Measurements from ENCODE around the gene LCE6A.

Gene LCE6A

GRCh38 chr1:152873495-152873894 is 30.8 kb downstream of the LCE6A start:
- no peak for DNase-seq (ENCODE audit: low read depth, low spot score)

DNA sequence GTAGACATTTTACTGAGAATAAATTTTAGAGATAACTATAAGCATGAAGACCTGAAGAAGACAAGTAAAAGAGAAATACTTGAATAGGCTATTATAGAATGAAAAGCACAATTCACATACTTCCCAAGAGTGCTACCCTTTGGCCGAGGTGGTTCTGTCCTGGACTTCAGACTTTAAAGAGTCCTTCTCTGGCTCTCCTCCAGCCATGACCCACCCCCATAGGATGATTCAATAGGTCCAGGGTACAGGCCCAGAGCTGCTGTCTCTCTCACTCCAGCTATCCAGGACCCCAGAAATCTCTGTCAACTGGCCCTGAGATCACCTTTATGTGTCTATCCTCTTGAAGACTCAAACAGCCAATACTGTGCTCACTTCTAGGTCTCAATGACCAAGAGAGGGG is 34.2 kb downstream of the LCE6A start:
- no peak for DNase-seq (ENCODE audit: low read depth, low spot score)

DNA sequence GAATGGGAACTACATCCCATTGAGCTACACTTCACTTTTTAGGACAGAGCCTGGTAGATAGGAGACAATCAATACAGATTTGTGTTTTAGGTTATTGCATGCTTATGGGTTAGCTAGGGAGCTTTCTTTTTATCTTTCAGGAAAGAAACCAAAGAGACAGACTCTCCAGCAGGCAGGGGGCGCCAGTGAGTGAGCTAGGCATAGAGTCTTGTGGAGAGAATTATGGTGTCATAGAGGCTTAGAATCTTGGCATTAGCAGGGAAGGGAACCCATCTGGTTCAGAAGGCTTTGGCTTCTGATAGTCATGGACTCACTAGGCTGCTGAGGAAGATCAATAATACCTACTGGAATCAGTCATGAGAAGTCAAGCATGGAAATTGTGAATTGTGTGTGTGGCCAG is 35.4 kb downstream of the LCE6A start, which contains the start of gene SMCP:
Gene SMCP, plus strand, starts transcription at position 281 of the 400 bp plus-strand sequence. CDS start 6,101 bp downstream, outside the sequence.
- DNase-seq (ENCODE audit: low read depth, low spot score): no peak

- no peak for DNase-seq (ENCODE audit: low read depth, low spot score)
Measured at GRCh38 chr1:152879559-152880198, 37.0 kb downstream of the LCE6A start.

GRCh38 chr1:152880316-152880715 is 37.7 kb downstream of the LCE6A start:
- DNase-seq (ENCODE audit: low read depth, low spot score): no peak

DNA sequence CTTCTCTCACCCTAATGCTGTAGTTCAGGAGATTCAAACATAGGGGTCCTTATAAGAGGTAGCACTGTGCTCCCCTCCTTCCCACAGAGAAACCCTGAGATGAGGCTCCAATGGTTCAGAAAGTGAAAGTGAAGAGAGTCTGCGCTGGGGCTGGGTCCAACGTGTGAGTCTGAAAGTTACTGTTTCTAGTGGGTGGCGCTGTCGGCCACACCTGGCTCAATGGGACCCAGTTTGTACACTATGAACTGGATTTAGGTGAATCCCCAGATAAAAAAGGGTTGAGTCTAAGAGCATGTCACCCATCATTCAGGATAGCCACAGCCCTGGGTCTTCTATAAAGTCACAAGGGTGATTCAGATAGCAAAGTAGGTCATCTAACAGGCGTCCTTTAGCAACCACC is 38.3 kb downstream of the LCE6A start:
- no peak for DNase-seq (ENCODE audit: low read depth, low spot score)

- no peak for DNase-seq (ENCODE audit: low read depth, low spot score)
Measured at GRCh38 chr1:152884085-152884484, 41.4 kb downstream of the LCE6A start.

GRCh38 chr1:152884506-152884905 is 41.9 kb downstream of the LCE6A start:
- DNase-seq (ENCODE audit: low read depth, low spot score): no peak

GRCh38 chr1:152884966-152885624 is 42.4 kb downstream of the LCE6A start:
- no peak for DNase-seq (ENCODE audit: low read depth, low spot score)

- DNase-seq (ENCODE audit: low read depth, low spot score): no peak
Measured at GRCh38 chr1:152886085-152886484, 43.4 kb downstream of the LCE6A start.

GRCh38 chr1:152886758-152887409 is 44.2 kb downstream of the LCE6A start:
- no peak for DNase-seq (ENCODE audit: low read depth, low spot score)

DNA sequence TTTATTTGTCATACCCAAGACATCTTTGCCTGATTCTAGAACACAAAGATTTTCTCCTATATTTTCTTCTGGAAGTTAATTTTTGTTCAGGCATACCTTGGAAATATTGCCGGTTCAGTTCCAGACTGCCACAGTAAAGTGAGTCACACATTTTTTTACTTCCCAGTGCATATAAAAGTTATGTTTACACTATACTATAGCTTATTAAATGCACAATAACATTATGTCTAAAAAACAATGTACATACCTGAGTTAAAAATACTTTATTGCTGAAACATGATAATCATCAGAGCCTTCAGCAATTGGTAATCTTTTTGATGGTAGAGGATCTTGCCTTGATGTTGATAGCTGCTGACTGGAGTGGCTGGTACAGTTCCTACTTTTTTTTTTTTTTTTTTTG is 45.5 kb downstream of the LCE6A start:
- DNase-seq (ENCODE audit: low read depth, low spot score): no peak

Measured in ELF-1 (cell line).